ENCODE data around the gene BRI3BP.
"Not testable (repeated sequence)": the region's sequence is repeated elsewhere in the genome, so short reads cannot be mapped to it uniquely, and the experiment has no call there.

The BRI3BP gene

GRCh38 chr12:125064492-125064891, 71.0 kb downstream of the BRI3BP start:
- Histone ChIP-seq H3K27me3 (ENCODE audit: control insufficient read depth, insufficient read depth, low read length, poor library complexity, severe bottlenecking) (peaks cover 9% of the 10 kb centered on the region), H3K36me3 (ENCODE audit: control insufficient read depth, insufficient read depth, low read length) (no peaks in the 10 kb centered on the region), H3K27ac (ENCODE audit: insufficient read depth, low read depth, low read length, poor library complexity, severe bottlenecking) (no peak overlapping the region), H3K9me3 (ENCODE audit: control insufficient read depth, low read length) (no peaks in the 10 kb centered on the region), H3K4me1 (ENCODE audit: control insufficient read depth, insufficient read depth, low read length) (peaks cover 4% of the 10 kb centered on the region), H3K4me3 (ENCODE audit: insufficient read depth, low read depth, low read length) (peak overlapping the region; percentile 78)
- WGBS, 2 experiments: 56 to 61% methylated on average over 5 of the region's 5 CpGs

GRCh38 chr12:125065021-125065918, 71.8 kb downstream of the BRI3BP start, which contains the start of gene AACS:
AACS (plus strand) TSS chr12:125065435; CDS start chr12:125065585, 150 bp downstream.
- peaks cover 9% of the 10 kb centered on the region for H3K27me3 ChIP-seq (ENCODE audit: control insufficient read depth, insufficient read depth, low read length, poor library complexity, severe bottlenecking)
- 1% methylated on average over 80 of the region's 80 CpGs for WGBS, 2 experiments
- no peaks in the 10 kb centered on the region for H3K9me3 ChIP-seq (ENCODE audit: control insufficient read depth, low read length)
- peak within 1 kb of the TSS; percentile 78 for H3K4me3 ChIP-seq (ENCODE audit: insufficient read depth, low read depth, low read length)
- peaks cover 4% of the 10 kb centered on the region for H3K4me1 ChIP-seq (ENCODE audit: control insufficient read depth, insufficient read depth, low read length)
- H3K36me3 ChIP-seq (ENCODE audit: control insufficient read depth, insufficient read depth, low read length): no peaks in the 10 kb centered on the region
- no peak within 1 kb of the TSS for H3K27ac ChIP-seq (ENCODE audit: insufficient read depth, low read depth, low read length, poor library complexity, severe bottlenecking)

- Histone ChIP-seq H3K36me3 (ENCODE audit: control insufficient read depth, insufficient read depth, low read length) (no peaks in the 10 kb centered on the region), H3K4me3 (ENCODE audit: insufficient read depth, low read depth, low read length) (peak overlapping the region; percentile 78), H3K9me3 (ENCODE audit: control insufficient read depth, low read length) (no peaks in the 10 kb centered on the region), H3K4me1 (ENCODE audit: control insufficient read depth, insufficient read depth, low read length) (peaks cover 4% of the 10 kb centered on the region), H3K27ac (ENCODE audit: insufficient read depth, low read depth, low read length, poor library complexity, severe bottlenecking) (no peak overlapping the region), H3K27me3 (ENCODE audit: control insufficient read depth, insufficient read depth, low read length, poor library complexity, severe bottlenecking) (peaks cover 9% of the 10 kb centered on the region)
- 49 to 52% methylated on average over 18 of the region's 18 CpGs for WGBS, 2 experiments
These were observed 72.6 kb downstream of the BRI3BP start for GRCh38 chr12:125065919-125066570.

GRCh38 chr12:125068391-125068790, 74.9 kb downstream of the BRI3BP start:
- no peaks in the 10 kb centered on the region for H3K9me3 ChIP-seq (ENCODE audit: control insufficient read depth, low read length)
- peaks cover 9% of the 10 kb centered on the region for H3K27me3 ChIP-seq (ENCODE audit: control insufficient read depth, insufficient read depth, low read length, poor library complexity, severe bottlenecking)
- no peaks in the 10 kb centered on the region for H3K36me3 ChIP-seq (ENCODE audit: control insufficient read depth, insufficient read depth, low read length)
- WGBS, 2 experiments: 64 to 68% methylated on average over 6 of the region's 6 CpGs
- peaks cover 4% of the 10 kb centered on the region for H3K4me1 ChIP-seq (ENCODE audit: control insufficient read depth, insufficient read depth, low read length)
- H3K27ac ChIP-seq (ENCODE audit: insufficient read depth, low read depth, low read length, poor library complexity, severe bottlenecking): no peak overlapping the region
- no peak overlapping the region for H3K4me3 ChIP-seq (ENCODE audit: insufficient read depth, low read depth, low read length)

- H3K36me3 ChIP-seq (ENCODE audit: control insufficient read depth, insufficient read depth, low read length): no peaks in the 10 kb centered on the region
These were observed 76.2 kb downstream of the BRI3BP start for GRCh38 chr12:125069616-125070015.

GRCh38 chr12:125070112-125070511, 76.7 kb downstream of the BRI3BP start:
- H3K27me3 ChIP-seq (ENCODE audit: control insufficient read depth, insufficient read depth, low read length, poor library complexity, severe bottlenecking): no peaks in the 10 kb centered on the region
- H3K4me1 ChIP-seq (ENCODE audit: control insufficient read depth, insufficient read depth, low read length): no peaks in the 10 kb centered on the region
- no peak overlapping the region for H3K27ac ChIP-seq (ENCODE audit: insufficient read depth, low read depth, low read length, poor library complexity, severe bottlenecking)
- H3K9me3 ChIP-seq (ENCODE audit: control insufficient read depth, low read length): no peaks in the 10 kb centered on the region
- H3K36me3 ChIP-seq (ENCODE audit: control insufficient read depth, insufficient read depth, low read length): no peaks in the 10 kb centered on the region
- 87 to 91% methylated on average over 6 of the region's 6 CpGs for WGBS, 2 experiments
- H3K4me3 ChIP-seq (ENCODE audit: insufficient read depth, low read depth, low read length): no peak overlapping the region

More at GRCh38 chr12:125069616-125070015, 76.2 kb downstream of the BRI3BP start:
- WGBS, 2 experiments: 93 to 96% methylated on average over 8 of the region's 8 CpGs
- Histone ChIP-seq H3K4me3 (ENCODE audit: insufficient read depth, low read depth, low read length) (no peak overlapping the region), H3K27ac (ENCODE audit: insufficient read depth, low read depth, low read length, poor library complexity, severe bottlenecking) (no peak overlapping the region), H3K9me3 (ENCODE audit: control insufficient read depth, low read length) (no peaks in the 10 kb centered on the region), H3K27me3 (ENCODE audit: control insufficient read depth, insufficient read depth, low read length, poor library complexity, severe bottlenecking) (peaks cover 4% of the 10 kb centered on the region), H3K4me1 (ENCODE audit: control insufficient read depth, insufficient read depth, low read length) (peaks cover 1% of the 10 kb centered on the region)

- H3K4me3 ChIP-seq (ENCODE audit: insufficient read depth, low read depth, low read length): no peak overlapping the region
- H3K27me3 ChIP-seq (ENCODE audit: control insufficient read depth, insufficient read depth, low read length, poor library complexity, severe bottlenecking): no peaks in the 10 kb centered on the region
- H3K36me3 ChIP-seq (ENCODE audit: control insufficient read depth, insufficient read depth, low read length): no peaks in the 10 kb centered on the region
- WGBS, 2 experiments: 92 to 95% methylated on average over 11 of the region's 11 CpGs
- no peaks in the 10 kb centered on the region for H3K9me3 ChIP-seq (ENCODE audit: control insufficient read depth, low read length)
- H3K27ac ChIP-seq (ENCODE audit: insufficient read depth, low read depth, low read length, poor library complexity, severe bottlenecking): no peak overlapping the region
- H3K4me1 ChIP-seq (ENCODE audit: control insufficient read depth, insufficient read depth, low read length): no peaks in the 10 kb centered on the region
These were observed 77.4 kb downstream of the BRI3BP start for GRCh38 chr12:125070661-125071390.

- Histone ChIP-seq H3K27me3 (ENCODE audit: control insufficient read depth, insufficient read depth, low read length, poor library complexity, severe bottlenecking) (no peaks in the 10 kb centered on the region), H3K4me3 (ENCODE audit: insufficient read depth, low read depth, low read length) (no peak overlapping the region), H3K9me3 (ENCODE audit: control insufficient read depth, low read length) (no peaks in the 10 kb centered on the region), H3K27ac (ENCODE audit: insufficient read depth, low read depth, low read length, poor library complexity, severe bottlenecking) (no peak overlapping the region), H3K36me3 (ENCODE audit: control insufficient read depth, insufficient read depth, low read length) (peaks cover 3% of the 10 kb centered on the region), H3K4me1 (ENCODE audit: control insufficient read depth, insufficient read depth, low read length) (no peaks in the 10 kb centered on the region)
- WGBS, 2 experiments: 95 to 96% methylated on average over 12 of the region's 12 CpGs
These were observed 78.0 kb downstream of the BRI3BP start for GRCh38 chr12:125071456-125071855.

- Histone ChIP-seq H3K4me1 (ENCODE audit: control insufficient read depth, insufficient read depth, low read length) (no peaks in the 10 kb centered on the region), H3K27ac (ENCODE audit: insufficient read depth, low read depth, low read length, poor library complexity, severe bottlenecking) (no peak overlapping the region), H3K4me3 (ENCODE audit: insufficient read depth, low read depth, low read length) (no peak overlapping the region), H3K27me3 (ENCODE audit: control insufficient read depth, insufficient read depth, low read length, poor library complexity, severe bottlenecking) (no peaks in the 10 kb centered on the region), H3K9me3 (ENCODE audit: control insufficient read depth, low read length) (no peaks in the 10 kb centered on the region), H3K36me3 (ENCODE audit: control insufficient read depth, insufficient read depth, low read length) (peaks cover 7% of the 10 kb centered on the region)
- WGBS, 2 experiments: 91 to 95% methylated on average over 2 of the region's 2 CpGs
These were observed 79.1 kb downstream of the BRI3BP start for GRCh38 chr12:125072496-125072895.

- 85 to 92% methylated on average over 2 of the region's 2 CpGs for WGBS, 2 experiments
These were observed 80.8 kb downstream of the BRI3BP start for GRCh38 chr12:125074294-125074693.

More at GRCh38 chr12:125074294-125074693, 80.8 kb downstream of the BRI3BP start:
- H3K36me3 ChIP-seq (ENCODE audit: control insufficient read depth, insufficient read depth, low read length): peaks cover 13% of the 10 kb centered on the region
- not testable (repeated sequence) for H3K27ac ChIP-seq (ENCODE audit: insufficient read depth, low read depth, low read length, poor library complexity, severe bottlenecking); H3K4me3 ChIP-seq (ENCODE audit: insufficient read depth, low read depth, low read length); H3K9me3 ChIP-seq (ENCODE audit: control insufficient read depth, low read length); H3K27me3 ChIP-seq (ENCODE audit: control insufficient read depth, insufficient read depth, low read length, poor library complexity, severe bottlenecking); H3K4me1 ChIP-seq (ENCODE audit: control insufficient read depth, insufficient read depth, low read length)

Data from ectodermal cell (in vitro differentiated cells).